Bronchial epithelial cell (primary cell): ENCODE data around the gene MCC. TPM values are rescaled to one million over a fixed set of nuclear protein-coding genes. Genes with fewer than 3 reads are reported as not detected.

Experiments used
- DNase-seq: peaks from one replicate; pipeline ENCODE4 v3.0.0-alpha.2; 2010; ENCODE audit warnings: low read depth
- FAIRE-seq: peaks from 2 replicates; lab custom pipeline; 2011; peaks lifted over from hg19 to GRCh38; lab: Jason Lieb, UNC
- H3K27me3 ChIP-seq: 2 replicates; pipeline ENCODE4 v1.5.1; 2011; ENCODE audit warnings: low read length; ENCODE audit not compliant: control insufficient read depth, insufficient read depth
- H3K36me3 ChIP-seq: 2 replicates; pipeline ENCODE4 v1.5.1; 2011; ENCODE audit warnings: low read length; ENCODE audit not compliant: control insufficient read depth, insufficient read depth
- H3K4me3 ChIP-seq: 2 replicates; pipeline ENCODE4 v1.5.1; 2011; ENCODE audit warnings: mild to moderate bottlenecking, low read depth, low read length, control low read depth
- CTCF ChIP-seq: IDR thresholded peaks from 2 replicates; pipeline ENCODE4 v1.5.1; 2011; ENCODE audit warnings: mild to moderate bottlenecking, moderate library complexity, low read length, control low read depth, inconsistent platforms; ENCODE audit not compliant: insufficient read depth, severe bottlenecking
- total RNA-seq: library from RNA; depleted of rRNA; stranded (reverse); fragments of >200 nt; gene quantifications from 2 replicates; pipeline ENCODE4 v1.2.1, GENCODE V29; 2014

MCC gene
- total RNA-seq, 1 donor from 2014 or later = 43.2 TPM

DNA sequence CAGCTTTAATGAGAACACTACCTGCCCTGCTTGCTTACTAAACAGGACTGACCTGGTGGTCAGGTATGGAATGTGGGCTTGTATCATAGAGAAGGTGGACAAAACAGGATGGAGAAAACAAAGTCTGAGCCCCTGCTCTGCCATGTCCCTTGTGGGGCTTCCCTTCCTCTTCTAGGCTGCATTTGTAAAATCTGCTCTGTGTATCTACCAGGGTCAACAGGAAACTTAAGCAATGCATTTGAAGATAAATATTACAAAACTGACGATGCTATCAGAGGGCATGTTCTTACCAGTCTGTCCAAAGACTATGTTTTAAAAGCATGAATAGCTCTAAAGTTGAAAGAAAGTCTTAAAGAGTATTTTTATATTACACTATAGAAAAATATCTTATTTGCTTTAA is 282.9 kb downstream of the MCC start:
- TF ChIP-seq CTCF = no peak
- no peaks in the 10 kb centered on the region for H3K27me3 ChIP-seq
- DNase-seq (peak; percentile 63), FAIRE-seq (no peak)
- no peak overlapping the region for H3K4me3 ChIP-seq
- H3K36me3 ChIP-seq = no peaks in the 10 kb centered on the region

GRCh38 chr5:113204525-113205161 is 283.6 kb downstream of the MCC start:
- Histone ChIP-seq H3K27me3 (no peaks in the 10 kb centered on the region), H3K36me3 (no peaks in the 10 kb centered on the region), H3K4me3 (peak overlapping the region; percentile 45)
- TF ChIP-seq CTCF = no peak
- DNase-seq = peak; percentile 89
- FAIRE-seq = peak; percentile 98

- DNase-seq (no peak), FAIRE-seq (no peak)
- Histone ChIP-seq H3K36me3 (no peaks in the 10 kb centered on the region), H3K4me3 (peak overlapping the region; percentile 45), H3K27me3 (no peaks in the 10 kb centered on the region)
- no peak for TF ChIP-seq CTCF
Measured at GRCh38 chr5:113203916-113204315, 284.3 kb downstream of the MCC start.

DNA sequence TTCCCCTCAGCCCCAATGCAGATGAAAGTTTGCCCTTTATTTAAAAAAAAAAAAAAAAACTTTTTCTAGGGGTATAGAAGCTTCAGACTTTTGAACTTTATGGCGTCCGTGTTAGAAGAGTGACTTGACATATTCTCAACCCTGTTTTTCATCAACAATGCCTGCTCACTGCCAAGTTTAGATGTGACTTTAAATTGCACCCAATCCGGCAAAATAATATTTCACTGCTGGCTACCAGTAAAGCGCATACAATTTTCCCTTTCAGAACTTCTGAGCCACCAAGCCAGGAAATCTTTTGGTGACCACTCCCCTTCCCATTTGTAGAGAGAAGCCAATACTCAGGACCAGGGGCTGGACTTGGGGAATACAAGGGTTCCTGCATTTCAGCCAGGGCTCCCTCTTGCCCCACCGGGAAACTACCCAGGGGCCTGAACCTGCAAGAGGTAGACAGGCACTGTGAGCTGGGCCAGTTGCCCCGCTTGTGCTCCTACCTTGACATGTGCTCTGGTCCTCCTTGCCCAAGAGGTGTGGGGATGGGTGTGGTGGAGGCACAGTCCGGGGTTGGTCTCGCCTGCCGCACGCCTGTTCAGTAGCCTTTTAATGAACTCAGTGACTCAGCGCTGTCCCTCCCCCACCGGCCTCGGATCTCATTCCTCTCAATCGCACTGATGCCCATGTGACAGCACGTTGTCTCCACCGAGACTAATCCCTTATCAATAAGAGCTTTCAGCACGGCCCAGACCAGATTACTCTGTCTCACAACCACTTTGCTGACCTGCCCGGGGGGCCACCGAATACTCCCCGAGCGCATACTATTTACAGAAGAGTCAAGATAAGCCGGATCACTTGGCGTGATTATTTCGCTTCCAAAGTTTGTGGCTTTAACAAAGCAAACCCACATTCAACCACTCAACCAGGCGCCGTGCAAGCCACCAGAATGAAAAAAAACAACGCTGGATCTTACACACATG is 285.2 kb downstream of the MCC start:
- Histone ChIP-seq H3K4me3 (peak overlapping the region; percentile 45), H3K36me3 (no peaks in the 10 kb centered on the region), H3K27me3 (no peaks in the 10 kb centered on the region)
- TF ChIP-seq CTCF = no peak
- FAIRE-seq (peak; percentile 99), DNase-seq (peak; percentile 81)

GRCh38 chr5:113202287-113202686 is 286.0 kb downstream of the MCC start:
- Histone ChIP-seq H3K27me3 (no peaks in the 10 kb centered on the region), H3K4me3 (no peak overlapping the region), H3K36me3 (no peaks in the 10 kb centered on the region)
- DNase-seq = no peak
- no peak for TF ChIP-seq CTCF
- FAIRE-seq = no peak
